Renal cortex interstitium (tissue), 11 donors: ENCODE results near the gene ZNF766. TPM values are rescaled to one million over a fixed set of nuclear protein-coding genes. Genes with fewer than 3 reads are reported as not detected.
A peak's percentile ranks its signal among the peaks of the same experiment; 100 is the strongest.
"Not testable (repeated sequence)": the region's sequence is repeated elsewhere in the genome, so short reads cannot be mapped to it uniquely, and the experiment has no call there.

Experiments
- DNase-seq, 11 donors: peaks; one replicate each; pipeline ENCODE4 v3.0.0-alpha.2; 2013; ENCODE audit warnings: low read depth in 9 of 11, low spot score in 4 of 11; ENCODE audit errors: extremely low read depth in 1 of 11
- polyA plus RNA-seq, 3 donors: library from polyadenylated mRNA; unstranded; fragments of 120-200 nt; gene quantifications; one replicate each; pipeline ENCODE4 v1.2.1, GENCODE V29; 2013; ENCODE audit not compliant: insufficient read length in 3 of 3

ZNF766 gene
- polyA plus RNA-seq, 3 donors, result 18.6 to 23.1 (median 19.7) TPM

DNA sequence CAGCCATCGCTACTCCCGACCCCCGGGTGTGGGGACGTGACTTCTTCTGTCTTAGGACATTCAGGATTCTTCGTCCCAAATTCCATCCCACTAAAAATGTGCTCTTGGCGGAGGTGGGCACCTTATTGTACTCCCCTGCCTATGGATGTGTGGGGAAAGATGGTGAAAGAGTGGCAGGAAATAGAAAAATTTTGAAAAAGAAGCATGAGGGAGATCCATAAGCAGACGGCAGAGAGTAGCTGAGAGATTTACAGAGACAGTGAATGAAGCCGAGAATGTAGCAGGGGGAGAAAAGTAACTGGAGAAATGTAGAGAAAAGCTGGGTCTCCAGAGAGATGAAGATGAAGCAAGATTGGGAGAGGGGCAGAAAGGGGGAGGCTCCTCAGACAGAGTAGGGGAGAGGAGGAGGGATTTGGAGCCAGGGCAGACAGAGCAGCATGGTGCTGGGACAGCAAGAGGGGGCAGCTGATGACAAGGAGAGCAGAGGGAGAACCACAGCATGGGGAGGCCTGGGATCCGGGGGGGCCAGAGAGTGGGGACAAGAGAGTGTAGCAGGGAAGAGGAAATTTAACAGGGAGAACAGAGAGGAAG is 67.5 kb downstream of the ZNF766 start:
- peak in 9 of 11 donors; percentile 3 to 17 (median 10) for DNase-seq

DNA sequence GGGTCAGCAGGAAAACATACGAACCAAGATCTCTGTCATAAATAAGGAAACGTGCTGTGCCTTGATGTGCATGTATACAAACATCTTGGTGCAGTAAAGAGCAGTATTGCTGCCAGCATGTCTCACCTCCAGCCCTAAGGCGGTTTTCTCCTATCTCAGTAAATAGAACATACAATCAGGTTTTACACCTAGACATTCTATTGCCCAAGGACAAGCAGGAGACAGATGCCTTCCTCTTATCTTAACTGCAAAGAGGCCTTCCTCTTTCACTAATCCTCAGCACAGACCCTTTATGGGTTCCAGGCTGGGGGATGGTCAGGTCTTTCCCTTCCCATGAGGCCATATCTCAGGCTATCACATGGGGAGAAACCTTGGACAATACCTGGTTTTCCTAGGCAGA is 69.6 kb downstream of the ZNF766 start:
- DNase-seq, result not testable (repeated sequence)

DNA sequence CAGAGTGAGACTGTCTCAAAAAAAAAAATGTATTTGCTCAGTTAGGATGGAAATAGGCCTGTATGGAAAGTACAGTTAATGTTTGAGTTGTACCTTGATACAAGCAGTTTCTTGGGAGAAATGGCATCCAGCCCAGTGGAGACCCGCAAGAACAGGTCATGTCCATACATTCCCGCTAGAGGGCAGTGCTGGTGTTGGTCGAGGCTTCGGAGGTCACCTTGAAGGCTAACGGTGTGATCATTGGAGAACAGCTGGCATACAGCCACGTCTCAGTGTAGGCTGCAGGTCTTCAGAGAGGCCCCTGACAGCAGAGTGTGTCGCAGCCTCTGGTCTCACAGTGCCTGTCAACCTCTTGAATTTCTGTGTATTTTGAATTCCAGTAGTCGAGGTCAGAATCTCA is 74.2 kb downstream of the ZNF766 start:
- peak; percentile 51 to 83 (median 72) for DNase-seq

DNA sequence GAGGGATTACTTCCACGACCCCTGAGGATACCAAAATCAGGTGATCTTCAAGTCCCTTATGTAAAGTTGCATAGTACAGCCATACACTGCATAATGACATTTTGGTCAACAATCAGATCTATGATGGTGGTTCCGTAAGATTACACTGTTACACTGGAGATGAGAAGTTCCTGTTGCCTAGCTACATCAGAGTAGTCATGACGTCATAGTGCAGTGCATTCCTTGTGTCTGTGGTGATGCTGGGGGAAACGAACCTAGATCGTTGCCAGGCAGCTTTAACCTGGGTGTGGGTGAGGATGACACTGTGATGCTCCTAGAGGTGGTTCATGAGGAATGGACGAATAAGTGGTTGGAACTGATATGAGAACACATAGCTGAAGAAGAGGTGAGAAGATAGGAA is 75.8 kb downstream of the ZNF766 start:
- DNase-seq, result no peak

Other genes starting within 250 kb of the ZNF766 start
- 10 to 100 TPM; 15.5 to 18.9 (median 18.4) TPM for gene ZNF614, start 241.2 kb upstream of the ZNF766 start, polyA plus RNA-seq
- gene ZNF432, start 220.7 kb upstream of the ZNF766 start, polyA plus RNA-seq, result 10 to 100 TPM; 22.6 to 25.1 (median 24.9) TPM
- gene ZNF841, start 173.8 kb upstream of the ZNF766 start, polyA plus RNA-seq, result 10 to 100 TPM; 15.9 to 28.2 (median 16.8) TPM
- gene ZNF616, start 129.6 kb upstream of the ZNF766 start, polyA plus RNA-seq, result 10 to 100 TPM; 18.3 to 23.3 (median 20.4) TPM
- gene ZNF836, start 98.0 kb upstream of the ZNF766 start, polyA plus RNA-seq, result 10 to 100 TPM; 14.0 to 26.3 (median 15.7) TPM
- 100 to 1,000 TPM; 449 to 497 (median 453) TPM for gene PPP2R1A, start 79.5 kb upstream of the ZNF766 start, polyA plus RNA-seq
- 10 to 100 TPM; 15.8 to 19.1 (median 17.2) TPM for gene ZNF480, start 27.6 kb downstream of the ZNF766 start, polyA plus RNA-seq
- gene ZNF610, start 66.7 kb downstream of the ZNF766 start, polyA plus RNA-seq, result 10 to 100 TPM; 11.0 to 15.3 (median 11.8) TPM
- 10 to 100 TPM; 22.7 to 30.0 (median 25.6) TPM for gene ZNF880, start 100.3 kb downstream of the ZNF766 start, polyA plus RNA-seq
- gene ZNF528, start 128.3 kb downstream of the ZNF766 start, polyA plus RNA-seq, result 10 to 100 TPM; 34.2 to 67.2 (median 35.1) TPM
- 1 to 10 TPM in 1 of 3 donors, under 1 TPM in 2; 0.34 to 1.2 (median 0.61) TPM for gene ZNF534, start 159.6 kb downstream of the ZNF766 start, polyA plus RNA-seq
- gene ZNF578, start 184.0 kb downstream of the ZNF766 start, polyA plus RNA-seq, result 10 to 100 TPM in 1 of 3 donors, 1 to 10 TPM in 2; 5.8 to 11.6 (median 7.0) TPM